Activated CD8-positive, alpha-beta memory T cell treated with anti-CD3 and anti-CD28 coated beads for 36 hours (primary cell): ENCODE data around the gene MBD3L1. TPM values are rescaled to one million over a fixed set of nuclear protein-coding genes. Genes with fewer than 3 reads are reported as not detected.

ENCODE experiments used
- CTCF ChIA-PET: fragments of 350-600 bp; sonication (Branson Sonifier 250); formaldehyde crosslinking; loops from one replicate; lab custom pipeline; 2021; ENCODE audit warnings: antibody characterized with exemption; lab: Charles Lee
- POLR2A ChIA-PET: fragments of 350-600 bp; sonication (Branson Sonifier 250); formaldehyde crosslinking; loops from one replicate; lab custom pipeline; 2021; ENCODE audit warnings: antibody characterized with exemption; lab: Charles Lee
- total RNA-seq, 2 experiments: library from RNA; stranded (reverse); gene quantifications; one replicate each; pipeline ENCODE4 v1.2.3, GENCODE V29; 2021

MBD3L1 gene
- total RNA-seq, 2 experiments from 2014 or later: not detected

- ChIA-PET CTCF (no interaction called here), POLR2A (no interaction called here)
Measured at GRCh38 chr19:8877854-8878705, 45.9 kb downstream of the MBD3L1 start.

GRCh38 chr19:8880868-8881488 lies 48.8 kb downstream of the MBD3L1 start:
- ChIA-PET CTCF (no interaction called here), POLR2A (no interaction called here)

GRCh38 chr19:8881512-8881911 lies 49.3 kb downstream of the MBD3L1 start:
- CTCF ChIA-PET: no interaction called here

GRCh38 chr19:8884416-8884815 lies 52.2 kb downstream of the MBD3L1 start:
- POLR2A ChIA-PET: no interaction called here
- CTCF ChIA-PET: no interaction called here

More at GRCh38 chr19:8881512-8881911, 49.3 kb downstream of the MBD3L1 start:
- POLR2A ChIA-PET: no interaction called here

- ChIA-PET POLR2A (no interaction called here), CTCF (no interaction called here)
Measured at GRCh38 chr19:8887364-8887763, 55.2 kb downstream of the MBD3L1 start.

GRCh38 chr19:8890260-8890659 lies 58.1 kb downstream of the MBD3L1 start:
- POLR2A ChIA-PET: no interaction called here
- CTCF ChIA-PET: no interaction called here

Other genes with a start within 250 kb of the MBD3L1 start
- 1 to 10 TPM; 4.7 to 6.9 TPM for gene ADAMTS10, start 221.7 kb upstream of the MBD3L1 start, total RNA-seq
- not detected for gene NFILZ, start 201.7 kb upstream of the MBD3L1 start, total RNA-seq
- not detected for gene ACTL9, start 133.6 kb upstream of the MBD3L1 start, total RNA-seq
- gene OR2Z1, start 110.7 kb upstream of the MBD3L1 start, total RNA-seq: not detected
- gene ZNF558, start 73 bp upstream of the MBD3L1 start, total RNA-seq: 10 to 100 TPM; 20.1 to 23.4 TPM
- not detected for gene MUC16, start 178.0 kb downstream of the MBD3L1 start, total RNA-seq